ENCODE measurements around the gene PADI1.

- TF ChIP-seq ZNF274 (IDR thresholded peaks at IDR 0.05; ENCODE audit: low read depth, low read length) = no peak
- no peak for TF ChIP-seq YY1 (IDR thresholded peaks at IDR 0.05; ENCODE audit: insufficient read depth, insufficient read length)
- TF ChIP-seq SUZ12 (IDR thresholded peaks at IDR 0.05; ENCODE audit: extremely low read depth, insufficient read depth, insufficient read length) = no peak
Observed at GRCh38 chr1:17222557-17222956, 17.6 kb downstream of the PADI1 start.

All from NT2/D1 (cell line).